ENCODE results near the gene ESPN.

- TF ChIP-seq EZH2 (IDR thresholded peaks at IDR 0.05; ENCODE audit: low read length) = no peak
- peak; percentile 49 to 65 (median 57) for TF ChIP-seq CTCF (optimal IDR thresholded peaks at IDR 0.05 in 1 of 3, IDR thresholded peaks at IDR 0.05 in 1 of 3, conservative IDR thresholded peaks at IDR 0.05 in 1 of 3; ENCODE audit: extremely low read depth in 1 of 3, insufficient read depth in 2 of 3, low read length in 3 of 3)
Measured at GRCh38 chr1:6472391-6472790, 47.8 kb downstream of the ESPN start.
